Natural killer cell (primary cell): Measurements from ENCODE around the gene HDLBP. TPM values are rescaled to one million over a fixed set of nuclear protein-coding genes. Genes with fewer than 3 reads are reported as not detected.
A peak's percentile ranks its signal among the peaks of the same experiment; 100 is the strongest.

Experiments used
- ATAC-seq, 3 donors: fragments of 150-1000 bp in 2 of 3; fragments of 200-7000 bp in 1 of 3; cut with Tn5 transposase; 1 replicate in 1 of 3; 2 replicates in 2 of 3; pipeline ENCODE4 v1.10.0; 2021; ENCODE audit warnings: mild to moderate bottlenecking in 2 of 3, moderate library complexity in 2 of 3
- DNase-seq, 2 donors: peaks; one replicate each; pipeline versions ENCODE4 v3.0.0 to v3.0.0-alpha.2; 2013 to 2021; ENCODE audit warnings: mixed read lengths in 1 of 2
- H3K27ac ChIP-seq: one replicate; pipeline ENCODE4 v1.5.1; 2013; ENCODE audit warnings: mild to moderate bottlenecking, low read length
- H3K27me3 ChIP-seq: one replicate; pipeline ENCODE4 v1.6.1; 2013; ENCODE audit warnings: low read length; ENCODE audit not compliant: control insufficient read depth, insufficient read depth
- H3K36me3 ChIP-seq: one replicate; pipeline ENCODE4 v1.6.1; 2013; ENCODE audit warnings: low read length; ENCODE audit not compliant: control insufficient read depth, insufficient read depth
- H3K4me1 ChIP-seq: one replicate; pipeline ENCODE4 v1.6.1; 2013; ENCODE audit warnings: low read length; ENCODE audit not compliant: control insufficient read depth, insufficient read depth
- H3K4me3 ChIP-seq: one replicate; pipeline ENCODE4 v1.5.1; 2013; ENCODE audit warnings: low read length
- H3K9me3 ChIP-seq: one replicate; pipeline ENCODE4 v1.6.1; 2013; ENCODE audit warnings: low read length; ENCODE audit not compliant: control insufficient read depth, insufficient read depth
- H3K27ac Mint-ChIP-seq, 2 donors: one replicate each; pipeline ENCODE4 v1.8.0; 2022; ENCODE audit warnings: mild to moderate bottlenecking in 2 of 2, mixed read lengths in 2 of 2, moderate library complexity in 1 of 2
- H3K27me3 Mint-ChIP-seq, 2 donors: one replicate each; pipeline ENCODE4 v1.8.0; 2022; ENCODE audit warnings: low read depth in 2 of 2, mixed read lengths in 2 of 2
- H3K36me3 Mint-ChIP-seq: one replicate; pipeline ENCODE4 v1.8.0; 2022; ENCODE audit warnings: mixed read lengths
- H3K4me1 Mint-ChIP-seq, 2 donors: one replicate each; pipeline ENCODE4 v1.8.0; 2022; ENCODE audit warnings: mixed read lengths in 2 of 2
- H3K4me3 Mint-ChIP-seq: one replicate; pipeline ENCODE4 v1.8.0; 2022; ENCODE audit warnings: mild to moderate bottlenecking, moderate library complexity, mixed read lengths
- H3K9me3 Mint-ChIP-seq, 2 donors: one replicate each; pipeline ENCODE4 v1.8.0; 2022; ENCODE audit warnings: mixed read lengths in 2 of 2
- CTCF ChIP-seq: fragments of 200-600 bp; IDR thresholded peaks from one replicate; pipeline ENCODE4 v1.8.0; 2022; ENCODE audit warnings: antibody characterized with exemption
- WGBS: methylation state at CpG from one replicate; pipeline ENCODE4 v1.1.7; 2013; ENCODE audit warnings: missing lambda C conversion rate; ENCODE audit not compliant: insufficient coverage; 5-methylcytosine and 5-hydroxymethylcytosine counted together
- intact Hi-C: fragments of 100-400 bp; cut with micrococcal nuclease; formaldehyde crosslinking; loops from one replicate; pipeline ENCODE4 v1.14.2; 2022
- total RNA-seq, 4 donors: library from RNA; stranded (reverse); fragments of 120-200 nt in 1 of 4; gene quantifications; one replicate each; pipeline versions ENCODE4 v1.2.3 to v1.2.4, GENCODE V29; 2013 to 2022

The HDLBP gene
- total RNA-seq, 3 donors from 2014 or later (not counting 1 experiment from before 2014, with no cell fraction given) = 170 to 200 (median 177) TPM

DNA sequence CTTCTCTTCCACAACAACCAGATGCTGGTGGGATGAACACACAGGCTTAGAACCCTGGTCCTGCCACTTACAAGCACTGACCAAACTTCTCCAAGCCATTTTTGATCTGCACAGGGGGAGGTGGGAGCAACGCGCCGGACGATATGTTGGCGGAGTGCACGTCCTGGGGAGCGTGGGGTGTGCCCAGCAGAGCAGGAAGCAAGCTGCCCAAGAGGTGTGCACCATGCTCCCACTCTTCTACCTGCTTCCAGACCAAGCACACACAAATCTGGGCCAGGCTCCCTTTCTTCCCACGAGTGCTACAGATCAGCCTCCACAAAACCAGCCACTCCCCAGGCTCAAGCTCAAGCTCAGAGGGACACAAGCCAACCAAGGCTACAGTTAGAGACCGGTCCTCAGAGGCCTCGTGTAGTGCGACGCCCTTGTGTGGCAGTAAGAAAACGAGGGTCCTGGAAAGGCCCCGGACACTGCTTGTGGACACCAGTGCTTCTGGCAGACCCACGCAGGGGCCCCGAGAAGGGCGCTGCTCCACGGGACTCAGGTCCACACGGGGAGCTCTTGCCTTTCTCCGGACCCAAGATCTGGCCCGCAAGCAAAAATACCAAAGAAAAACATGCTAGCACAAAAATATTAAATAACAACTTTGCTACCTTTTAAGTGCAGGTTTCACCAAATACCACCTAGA lies 75.0 kb downstream of the HDLBP start:
- DNase-seq (no peak), ATAC-seq (no peak)
- Histone ChIP-seq H3K27ac (no peak overlapping the region), H3K9me3 (no peaks in the 10 kb centered on the region), H3K4me1 (no peaks in the 10 kb centered on the region), H3K36me3 (peaks cover 90% of the 10 kb centered on the region), H3K4me3 (no peak overlapping the region), H3K27me3 (no peaks in the 10 kb centered on the region)
- 96% methylated on average over 21 of the region's 21 CpGs for whole genome bisulfite sequencing
- intact Hi-C loops = no loop called here
- no peak overlapping the region for H3K4me3 Mint-ChIP-seq
- no peak overlapping the region for H3K27ac Mint-ChIP-seq
- peaks cover 46% of the 10 kb centered on the region for H3K36me3 Mint-ChIP-seq
- peaks cover 0 to 6% of the 10 kb centered on the region in 2 donors for H3K4me1 Mint-ChIP-seq
- no peaks in the 10 kb centered on the region for H3K27me3 Mint-ChIP-seq
- TF ChIP-seq CTCF = no peak
- H3K9me3 Mint-ChIP-seq = no peaks in the 10 kb centered on the region

DNA sequence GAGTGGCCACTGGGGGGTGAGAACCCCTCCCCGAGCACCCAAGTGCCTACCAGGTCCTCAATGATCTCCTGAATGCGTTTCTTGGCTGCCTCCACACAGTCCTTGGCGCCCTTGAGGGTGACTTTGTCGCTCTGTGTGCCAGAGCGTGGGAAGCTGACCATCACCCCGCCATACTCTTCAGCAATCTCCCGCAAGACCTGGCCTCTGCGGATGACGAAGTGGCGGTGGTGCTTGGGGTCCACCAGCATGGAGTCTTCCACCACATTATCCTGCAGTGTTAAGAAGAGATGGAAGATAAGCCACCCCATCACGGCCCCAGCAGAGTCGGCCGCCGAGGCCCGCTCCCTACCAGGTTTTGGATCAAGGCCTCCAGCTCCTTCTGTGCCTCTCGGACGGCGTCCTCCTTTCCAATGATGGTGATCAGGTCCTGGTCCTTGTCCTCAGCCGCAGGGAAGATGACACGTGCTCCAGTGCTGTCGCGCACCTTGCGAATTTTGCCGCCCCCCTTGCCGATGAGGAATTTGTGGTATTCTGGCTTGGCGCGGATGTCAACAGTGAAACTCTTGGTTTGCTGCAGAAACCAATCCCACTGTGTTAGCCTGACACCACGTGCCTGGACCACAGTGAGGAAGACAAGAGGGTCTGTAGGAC lies 75.8 kb downstream of the HDLBP start:
- DNase-seq = no peak

GRCh38 chr2:241238693-241239198 lies 76.7 kb downstream of the HDLBP start:
- Histone ChIP-seq H3K9me3 (no peaks in the 10 kb centered on the region), H3K4me3 (no peak overlapping the region), H3K27me3 (no peaks in the 10 kb centered on the region), H3K36me3 (peaks cover 93% of the 10 kb centered on the region), H3K27ac (no peak overlapping the region), H3K4me1 (no peaks in the 10 kb centered on the region)
- Mint-ChIP-seq H3K4me3 (no peak overlapping the region), H3K9me3 (no peaks in the 10 kb centered on the region), H3K36me3 (peaks cover 38% of the 10 kb centered on the region), H3K4me1 (peaks cover 0 to 6% of the 10 kb centered on the region in 2 donors), H3K27me3 (no peaks in the 10 kb centered on the region), H3K27ac (peak overlapping the region in 1 of 2 donors; percentile 1)
- no peak for TF ChIP-seq CTCF
- 98% methylated on average over 5 of the region's 5 CpGs for WGBS
- ATAC-seq = no peak
- DNase-seq = no peak
- intact Hi-C loops = no loop called here

More for the DNA sequence above, 75.8 kb downstream of the HDLBP start:
- 97% methylated on average over 28 of the region's 28 CpGs for WGBS
- H3K27me3 ChIP-seq = no peaks in the 10 kb centered on the region
- Mint-ChIP-seq H3K36me3 (peaks cover 46% of the 10 kb centered on the region), H3K4me1 (peaks cover 0 to 6% of the 10 kb centered on the region in 2 donors), H3K27ac (peak overlapping the region in 1 of 2 donors; percentile 1), H3K27me3 (no peaks in the 10 kb centered on the region), H3K9me3 (no peaks in the 10 kb centered on the region), H3K4me3 (no peak overlapping the region)
- H3K36me3 ChIP-seq = peaks cover 93% of the 10 kb centered on the region
- no peak overlapping the region for H3K27ac ChIP-seq
- H3K4me3 ChIP-seq = no peak overlapping the region
- intact Hi-C loops = no loop called here
- no peak for ATAC-seq
- no peaks in the 10 kb centered on the region for H3K9me3 ChIP-seq
- no peak for TF ChIP-seq CTCF
- no peaks in the 10 kb centered on the region for H3K4me1 ChIP-seq
